GM12873 (cell line): Measurements from ENCODE around the gene AJM1.

ENCODE experiments used
- TF ChIP-seq, protein P1 (sequence below): IDR thresholded peaks from 2 replicates; pipeline ENCODE4 v1.5.1; 2012; ENCODE audit warnings: low read depth, mild to moderate bottlenecking, moderate library complexity, low read length, control low read depth; ENCODE audit not compliant: insufficient read depth; ENCODE audit errors: missing control alignments

The AJM1 gene

DNA sequence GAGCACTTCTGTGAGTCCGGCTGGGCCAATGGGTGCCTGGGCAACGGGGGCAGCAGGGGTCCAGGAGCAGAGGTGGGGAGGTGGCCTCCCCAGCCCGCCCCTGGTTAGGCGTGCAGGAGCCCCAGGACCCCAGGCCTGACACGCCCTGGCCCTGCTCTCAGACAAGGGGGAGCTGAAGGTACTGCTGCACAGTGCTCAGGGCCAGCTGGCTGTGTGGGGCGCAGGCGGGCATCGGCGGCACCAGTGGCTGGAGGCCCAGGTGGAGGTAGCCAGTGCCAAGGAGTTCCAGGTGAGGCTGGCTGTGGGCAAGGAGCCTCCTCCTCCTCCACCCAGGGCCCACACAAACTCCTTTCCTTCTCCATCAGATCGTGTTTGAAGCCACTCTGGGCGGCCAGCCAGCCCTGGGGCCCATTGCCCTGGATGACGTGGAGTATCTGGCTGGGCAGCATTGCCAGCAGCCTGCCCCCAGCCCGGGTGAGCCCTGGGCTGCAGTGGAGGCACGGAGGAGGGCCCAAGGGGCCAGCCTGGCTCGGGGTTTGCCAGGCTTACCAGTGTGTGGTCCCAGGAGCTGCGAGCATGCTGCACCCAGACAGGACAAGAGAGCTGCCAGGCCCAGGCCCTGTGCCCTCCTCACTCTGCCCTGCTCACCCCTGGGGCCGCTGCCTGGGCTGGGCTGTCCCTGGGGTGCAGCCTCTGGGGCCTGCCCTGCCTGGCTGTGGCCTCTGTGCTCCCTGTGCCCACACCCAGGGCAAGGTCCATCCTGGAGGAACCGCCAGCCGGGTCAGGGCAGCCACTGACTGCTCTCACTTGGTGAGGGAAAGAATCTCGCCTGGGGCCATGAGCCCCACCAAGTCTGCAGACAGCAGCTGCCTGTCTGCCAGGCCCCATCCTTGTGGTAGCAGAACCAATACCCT lies 16.8 kb downstream of the AJM1 start:
- TF ChIP-seq, protein P1, sequence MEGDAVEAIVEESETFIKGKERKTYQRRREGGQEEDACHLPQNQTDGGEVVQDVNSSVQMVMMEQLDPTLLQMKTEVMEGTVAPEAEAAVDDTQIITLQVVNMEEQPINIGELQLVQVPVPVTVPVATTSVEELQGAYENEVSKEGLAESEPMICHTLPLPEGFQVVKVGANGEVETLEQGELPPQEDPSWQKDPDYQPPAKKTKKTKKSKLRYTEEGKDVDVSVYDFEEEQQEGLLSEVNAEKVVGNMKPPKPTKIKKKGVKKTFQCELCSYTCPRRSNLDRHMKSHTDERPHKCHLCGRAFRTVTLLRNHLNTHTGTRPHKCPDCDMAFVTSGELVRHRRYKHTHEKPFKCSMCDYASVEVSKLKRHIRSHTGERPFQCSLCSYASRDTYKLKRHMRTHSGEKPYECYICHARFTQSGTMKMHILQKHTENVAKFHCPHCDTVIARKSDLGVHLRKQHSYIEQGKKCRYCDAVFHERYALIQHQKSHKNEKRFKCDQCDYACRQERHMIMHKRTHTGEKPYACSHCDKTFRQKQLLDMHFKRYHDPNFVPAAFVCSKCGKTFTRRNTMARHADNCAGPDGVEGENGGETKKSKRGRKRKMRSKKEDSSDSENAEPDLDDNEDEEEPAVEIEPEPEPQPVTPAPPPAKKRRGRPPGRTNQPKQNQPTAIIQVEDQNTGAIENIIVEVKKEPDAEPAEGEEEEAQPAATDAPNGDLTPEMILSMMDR: no peak

- TF ChIP-seq, protein P1: no peak
These were observed 18.3 kb downstream of the AJM1 start for GRCh38 chr9:136860529-136860928.

DNA sequence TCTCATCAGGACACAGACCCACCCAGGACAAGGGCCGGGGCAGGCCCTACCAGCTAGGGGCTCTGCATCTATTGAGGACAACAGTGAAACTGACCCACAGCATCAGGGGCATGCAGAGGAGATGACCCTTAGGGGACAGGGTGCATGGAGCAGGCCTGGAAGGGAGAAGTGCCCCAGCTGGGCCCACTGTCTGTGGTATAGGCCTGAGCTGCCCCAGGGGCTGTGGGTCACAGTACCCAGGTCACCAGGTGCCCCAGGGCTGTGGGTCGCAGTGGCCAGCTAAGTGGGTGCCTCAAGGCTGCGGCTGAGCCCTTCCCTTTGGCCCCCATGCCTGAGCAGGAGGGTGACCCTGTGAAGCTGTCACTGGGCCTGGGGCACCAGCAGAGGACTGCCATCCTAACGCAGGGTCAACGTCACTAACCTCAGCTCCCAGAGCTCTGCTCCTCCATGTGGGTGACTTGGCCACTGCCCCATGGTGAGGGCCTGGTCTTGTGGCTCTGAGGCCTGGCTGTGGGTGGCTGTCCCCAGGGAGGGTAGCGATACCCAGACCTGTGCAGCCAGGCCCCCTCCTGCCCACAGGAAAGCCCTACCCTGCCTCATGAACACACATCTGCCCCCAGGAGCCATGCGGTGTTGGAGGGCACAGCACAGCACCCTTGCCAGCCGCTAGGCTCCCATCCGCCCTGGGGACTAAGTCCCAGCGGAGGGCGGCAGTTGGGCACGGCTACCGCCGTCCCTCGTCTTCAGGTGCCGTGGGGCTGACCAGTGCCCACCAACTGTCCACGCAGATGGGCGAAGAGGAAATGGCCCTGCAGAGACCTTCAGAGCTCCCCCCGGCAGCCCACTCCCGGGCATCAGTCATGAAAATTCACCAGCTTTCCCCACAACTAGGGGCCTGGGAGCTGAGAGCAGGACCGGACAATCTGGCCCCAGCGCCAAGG lies 18.9 kb downstream of the AJM1 start:
- TF ChIP-seq, protein P1: no peak

DNA sequence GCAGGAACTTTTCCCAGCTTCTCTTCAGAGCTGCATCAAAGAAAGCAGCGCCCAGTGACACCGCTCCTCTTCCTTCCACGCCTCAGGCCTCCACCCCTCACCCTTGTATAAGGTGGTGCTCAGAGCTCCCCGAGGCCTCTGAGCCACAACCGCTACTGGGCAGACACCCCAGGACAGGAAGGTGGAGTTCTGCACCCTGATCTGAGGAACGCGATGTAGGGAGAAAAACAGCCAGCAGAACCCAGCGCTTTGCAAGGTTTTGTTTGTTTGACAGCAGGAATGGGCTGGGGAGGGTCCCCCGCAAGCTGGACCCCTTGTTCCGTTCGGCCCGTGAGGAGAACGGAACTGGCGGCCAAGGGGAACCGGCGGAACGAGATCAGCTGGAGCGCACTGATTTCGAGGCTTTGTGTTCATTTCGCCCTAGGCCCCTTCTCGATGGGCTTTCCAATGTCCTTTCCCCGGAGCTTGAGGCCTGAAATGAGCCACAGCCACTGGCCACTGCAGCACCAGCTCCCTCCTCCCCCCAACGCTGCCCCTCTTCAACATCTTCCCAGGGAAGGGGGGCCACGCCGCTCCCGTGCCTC lies 19.7 kb downstream of the AJM1 start:
- TF ChIP-seq, protein P1: no peak

GRCh38 chr9:136862849-136863622 lies 20.8 kb downstream of the AJM1 start:
- TF ChIP-seq, protein P1: no peak

DNA sequence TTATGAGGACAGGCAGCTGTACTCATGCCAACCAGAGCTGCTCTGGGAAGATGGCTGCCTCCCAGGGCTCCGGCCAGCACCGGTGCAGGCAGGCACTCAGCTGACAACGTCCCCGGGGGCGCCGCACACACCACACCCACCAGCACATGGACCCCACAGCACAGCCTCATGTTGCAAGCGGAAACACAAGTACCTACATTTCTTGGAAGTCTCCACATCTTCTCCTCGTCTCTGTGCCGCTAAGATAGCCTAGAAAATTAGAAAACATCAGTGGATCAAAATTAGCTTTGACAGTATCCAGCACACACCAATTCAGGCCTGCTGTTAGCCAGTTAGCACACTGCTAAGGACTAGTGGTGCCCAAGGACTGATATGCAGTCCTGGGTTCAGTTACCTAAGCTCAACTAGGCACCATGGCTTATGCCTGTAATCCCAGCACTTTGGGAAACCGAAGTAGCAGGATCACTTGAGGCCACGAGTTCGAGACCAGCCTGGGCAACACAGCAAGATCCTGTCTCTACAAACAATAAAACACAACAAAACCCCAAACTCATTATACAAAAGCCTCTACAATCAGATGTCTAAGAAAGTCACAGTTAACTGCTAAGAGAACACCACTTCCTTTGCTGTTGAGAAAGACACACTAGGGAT lies 21.5 kb downstream of the AJM1 start:
- TF ChIP-seq, protein P1: no peak
